Kidney capillary endothelial cell (primary cell): ENCODE measurements around the gene TSTD1.
"Not testable (repeated sequence)": the region's sequence is repeated elsewhere in the genome, so short reads cannot be mapped to it uniquely, and the experiment has no call there.

ENCODE experiments used
- DNase-seq: peaks from one replicate; pipeline ENCODE4 v3.0.0-alpha.2; 2018; ENCODE audit warnings: low spot score

The TSTD1 gene

GRCh38 chr1:161037661-161038522, 872 bp downstream of the TSTD1 start:
- no peak for DNase-seq

- DNase-seq = no peak
Measured at GRCh38 chr1:161033751-161034150, 5.0 kb downstream of the TSTD1 start.

- no peak for DNase-seq
Measured at GRCh38 chr1:161032409-161032808, 6.4 kb downstream of the TSTD1 start.

GRCh38 chr1:161031874-161032273, 6.9 kb downstream of the TSTD1 start:
- no peak for DNase-seq

- DNase-seq = not testable (repeated sequence)
Measured at GRCh38 chr1:161029466-161029865, 9.3 kb downstream of the TSTD1 start.

- DNase-seq = not testable (repeated sequence)
Measured at GRCh38 chr1:161026954-161027353, 11.8 kb downstream of the TSTD1 start.

GRCh38 chr1:161022432-161022831, 16.3 kb downstream of the TSTD1 start:
- not testable (repeated sequence) for DNase-seq

- no peak for DNase-seq
Measured at GRCh38 chr1:161021970-161022353, 16.8 kb downstream of the TSTD1 start.

- no peak for DNase-seq
Measured at GRCh38 chr1:161021165-161021969, 17.4 kb downstream of the TSTD1 start.

GRCh38 chr1:161020509-161021164, 18.1 kb downstream of the TSTD1 start, which contains the start of gene F11R:
Gene F11R, minus strand, starts transcription at chr1:161021152. Its CDS starts 79 bp downstream, at chr1:161021073.
- DNase-seq = no peak

- DNase-seq = no peak
Measured at GRCh38 chr1:161019751-161020495, 18.8 kb downstream of the TSTD1 start.

- not testable (repeated sequence) for DNase-seq
Measured at GRCh38 chr1:161019111-161019660, 19.6 kb downstream of the TSTD1 start.

- DNase-seq = no peak
Measured at GRCh38 chr1:161018631-161018930, 20.2 kb downstream of the TSTD1 start.

- no peak for DNase-seq
Measured at GRCh38 chr1:161017756-161018630, 20.8 kb downstream of the TSTD1 start.

- DNase-seq = not testable (repeated sequence)
Measured at GRCh38 chr1:161017181-161017580, 21.6 kb downstream of the TSTD1 start.

- not testable (repeated sequence) for DNase-seq
Measured at GRCh38 chr1:161016683-161017082, 22.1 kb downstream of the TSTD1 start.

GRCh38 chr1:161013488-161014230, 25.1 kb downstream of the TSTD1 start:
- DNase-seq = peak; percentile 97

- peak; percentile 63 for DNase-seq
Measured at GRCh38 chr1:161013131-161013487, 25.7 kb downstream of the TSTD1 start.

GRCh38 chr1:161012420-161012819, 26.3 kb downstream of the TSTD1 start:
- DNase-seq = no peak
